GM12865 (cell line): ENCODE data around the gene PPP1R1B.

Source experiments
- DNase-seq: peaks from one replicate; pipeline ENCODE4 v3.0.0; 2010; ENCODE audit warnings: low read depth
- H3K4me3 ChIP-seq: 2 replicates; pipeline ENCODE4 v1.5.1; 2011; ENCODE audit warnings: mild to moderate bottlenecking, low read depth, low read length, control low read depth
- TF ChIP-seq, protein P1 (sequence below): IDR thresholded peaks from 2 replicates; pipeline ENCODE4 v1.5.1; 2011; ENCODE audit warnings: low read length, control low read depth, low read depth, inconsistent platforms; ENCODE audit not compliant: insufficient read depth; ENCODE audit errors: missing control alignments

PPP1R1B gene

DNA sequence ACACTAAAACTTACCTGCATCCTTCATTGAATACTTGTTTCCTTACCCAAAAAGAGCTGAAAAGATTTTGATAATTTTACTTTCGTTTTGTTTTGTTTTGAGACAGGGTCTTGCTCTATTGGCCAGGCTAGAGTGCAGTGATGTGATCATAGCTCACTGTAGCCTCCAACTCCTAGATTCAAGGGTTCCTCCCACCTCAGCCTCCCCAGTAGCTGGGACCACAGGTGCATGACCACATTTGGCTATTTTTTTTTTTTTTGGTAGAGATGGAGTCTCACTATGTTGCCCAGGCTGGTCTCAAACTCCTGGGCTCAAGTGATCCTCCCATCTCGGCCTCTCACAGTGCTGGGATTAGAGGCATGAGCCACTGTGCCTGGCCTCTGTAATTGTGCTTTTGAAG lies 28.4 kb downstream of the PPP1R1B start:
- DNase-seq, result no peak
- TF ChIP-seq, protein P1, sequence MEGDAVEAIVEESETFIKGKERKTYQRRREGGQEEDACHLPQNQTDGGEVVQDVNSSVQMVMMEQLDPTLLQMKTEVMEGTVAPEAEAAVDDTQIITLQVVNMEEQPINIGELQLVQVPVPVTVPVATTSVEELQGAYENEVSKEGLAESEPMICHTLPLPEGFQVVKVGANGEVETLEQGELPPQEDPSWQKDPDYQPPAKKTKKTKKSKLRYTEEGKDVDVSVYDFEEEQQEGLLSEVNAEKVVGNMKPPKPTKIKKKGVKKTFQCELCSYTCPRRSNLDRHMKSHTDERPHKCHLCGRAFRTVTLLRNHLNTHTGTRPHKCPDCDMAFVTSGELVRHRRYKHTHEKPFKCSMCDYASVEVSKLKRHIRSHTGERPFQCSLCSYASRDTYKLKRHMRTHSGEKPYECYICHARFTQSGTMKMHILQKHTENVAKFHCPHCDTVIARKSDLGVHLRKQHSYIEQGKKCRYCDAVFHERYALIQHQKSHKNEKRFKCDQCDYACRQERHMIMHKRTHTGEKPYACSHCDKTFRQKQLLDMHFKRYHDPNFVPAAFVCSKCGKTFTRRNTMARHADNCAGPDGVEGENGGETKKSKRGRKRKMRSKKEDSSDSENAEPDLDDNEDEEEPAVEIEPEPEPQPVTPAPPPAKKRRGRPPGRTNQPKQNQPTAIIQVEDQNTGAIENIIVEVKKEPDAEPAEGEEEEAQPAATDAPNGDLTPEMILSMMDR, result no peak
- H3K4me3 ChIP-seq, result no peak overlapping the region

DNA sequence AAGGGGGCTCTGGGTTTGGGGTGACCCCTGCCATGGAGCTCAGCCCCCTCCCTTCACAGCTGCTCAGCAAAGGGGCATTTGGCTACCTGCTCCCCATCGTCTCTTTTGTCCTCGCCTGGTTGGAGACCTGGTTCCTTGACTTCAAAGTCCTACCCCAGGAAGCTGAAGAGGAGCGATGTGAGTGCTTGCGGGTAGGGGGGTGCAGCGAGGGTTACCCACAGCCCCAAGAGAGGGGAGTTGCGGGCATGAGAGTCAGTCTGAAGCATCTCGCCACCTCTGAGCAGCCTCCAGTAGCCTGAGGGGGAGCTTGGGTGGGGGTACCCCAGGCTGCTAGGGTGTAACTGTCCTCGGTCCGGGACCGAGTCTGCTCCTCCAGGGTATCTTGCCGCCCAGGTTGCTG lies 31.6 kb downstream of the PPP1R1B start:
- no peak for DNase-seq
- TF ChIP-seq, protein P1, result no peak
- no peak overlapping the region for H3K4me3 ChIP-seq

DNA sequence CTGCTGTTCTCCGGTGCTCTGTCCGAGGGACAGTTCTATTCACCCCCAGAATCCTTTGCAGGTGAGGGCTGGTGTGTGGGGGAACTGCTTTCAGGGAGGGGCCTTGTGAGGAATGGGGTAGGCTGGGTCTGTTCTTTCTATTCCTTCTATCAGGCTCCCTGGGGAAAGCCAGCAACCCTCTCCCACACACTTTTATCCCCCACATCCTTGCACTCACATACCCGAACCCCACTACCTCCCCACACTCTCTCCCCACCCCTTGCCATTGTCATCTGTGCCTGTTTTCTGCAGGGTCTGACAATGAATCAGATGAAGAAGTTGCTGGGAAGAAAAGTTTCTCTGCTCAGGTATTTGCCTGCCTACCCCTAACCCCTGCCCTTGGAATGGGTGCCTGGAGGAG lies 32.0 kb downstream of the PPP1R1B start:
- H3K4me3 ChIP-seq, result no peak overlapping the region
- TF ChIP-seq, protein P1, result no peak
- no peak for DNase-seq

DNA sequence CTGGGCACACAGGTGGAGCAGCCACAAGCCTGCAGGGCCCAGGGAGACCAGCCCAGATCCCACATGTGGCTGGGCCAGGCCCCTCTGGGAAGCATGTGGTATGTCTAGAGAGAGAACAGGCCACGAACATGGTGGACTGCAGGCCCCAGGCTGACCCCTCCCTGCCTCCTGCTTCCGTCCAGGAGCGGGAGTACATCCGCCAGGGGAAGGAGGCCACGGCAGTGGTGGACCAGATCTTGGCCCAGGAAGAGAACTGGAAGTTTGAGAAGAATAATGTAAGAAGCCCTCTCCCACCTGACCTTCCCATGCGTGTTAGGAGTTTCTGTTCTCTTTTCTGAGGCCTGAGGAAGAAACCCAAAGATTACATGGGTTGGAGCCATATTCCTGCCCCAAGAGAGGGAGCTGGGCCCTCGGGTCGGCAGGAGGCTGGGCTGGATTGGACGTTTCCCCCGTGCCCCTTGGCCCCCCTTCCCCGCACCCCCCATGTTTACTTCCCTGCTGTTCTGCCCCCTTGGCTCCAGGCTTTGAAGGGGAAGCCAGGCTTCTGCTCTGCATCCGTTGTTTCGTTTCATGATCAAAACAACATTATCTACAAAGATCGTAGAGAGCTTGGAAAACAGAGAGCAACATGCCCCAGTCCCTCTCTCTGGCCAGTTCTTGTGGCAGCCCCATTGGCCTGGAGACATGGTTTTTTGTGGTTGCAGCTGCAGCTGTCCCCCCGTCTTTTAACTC lies 32.7 kb downstream of the PPP1R1B start:
- no peak overlapping the region for H3K4me3 ChIP-seq
- no peak for DNase-seq
- TF ChIP-seq, protein P1, result no peak

DNA sequence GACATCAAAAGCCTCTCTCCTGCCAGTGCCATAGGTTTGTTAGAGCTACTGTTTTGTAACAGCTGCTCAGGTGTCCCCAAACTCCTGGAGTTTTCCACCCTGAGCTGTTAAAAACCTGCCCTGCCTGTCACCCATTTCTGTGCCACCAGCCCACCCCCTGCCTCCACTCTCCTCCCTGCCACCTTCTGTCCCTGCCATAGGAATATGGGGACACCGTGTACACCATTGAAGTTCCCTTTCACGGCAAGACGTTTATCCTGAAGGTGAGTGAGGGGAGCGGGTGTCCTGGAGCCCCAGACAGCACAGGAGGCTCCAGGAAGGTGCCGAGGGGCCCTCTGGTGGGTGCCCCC lies 33.2 kb downstream of the PPP1R1B start:
- TF ChIP-seq, protein P1, result no peak
- DNase-seq, result no peak
- H3K4me3 ChIP-seq, result no peak overlapping the region

DNA sequence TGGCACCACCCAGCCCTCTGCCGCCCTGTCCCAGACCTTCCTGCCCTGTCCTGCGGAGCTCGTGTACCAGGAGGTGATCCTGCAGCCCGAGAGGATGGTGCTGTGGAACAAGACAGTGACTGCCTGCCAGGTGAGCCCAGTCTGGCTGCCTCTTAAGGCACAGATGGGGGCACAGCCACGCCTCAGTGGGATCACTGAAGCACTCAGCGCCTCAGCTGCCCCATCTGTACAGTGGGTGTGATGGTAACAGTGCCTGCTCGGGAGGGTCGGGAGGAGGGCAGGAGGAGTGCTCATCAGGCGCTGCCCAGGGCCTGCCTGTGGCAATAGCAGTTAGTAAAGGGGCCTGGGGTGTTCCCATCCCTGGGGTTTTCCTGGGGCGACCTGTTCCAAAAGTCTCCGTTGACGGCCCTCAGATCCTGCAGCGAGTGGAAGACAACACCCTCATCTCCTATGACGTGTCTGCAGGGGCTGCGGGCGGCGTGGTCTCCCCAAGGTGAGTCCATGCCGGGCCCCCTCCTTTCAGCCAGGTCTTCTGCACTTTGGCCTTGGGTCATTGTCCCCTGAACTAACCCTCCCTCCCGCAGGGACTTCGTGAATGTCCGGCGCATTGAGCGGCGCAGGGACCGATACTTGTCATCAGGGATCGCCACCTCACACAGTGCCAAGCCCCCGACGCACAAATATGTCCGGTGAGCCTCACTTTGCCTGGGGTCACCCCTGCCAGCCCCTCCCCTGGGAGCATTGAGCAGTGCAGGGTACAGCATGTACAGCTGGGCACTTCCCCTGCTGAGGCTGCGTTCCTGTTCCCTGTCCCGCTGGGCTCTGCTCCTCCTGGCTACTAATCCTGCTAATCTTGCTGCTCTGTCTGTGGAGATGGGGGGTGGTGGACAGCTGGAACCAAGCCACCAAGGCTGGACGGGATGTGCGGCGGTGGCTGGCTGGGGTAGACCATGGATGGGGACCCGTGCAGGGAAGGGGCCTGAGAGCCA lies 33.9 kb downstream of the PPP1R1B start:
- DNase-seq, result no peak
- TF ChIP-seq, protein P1, result no peak
- H3K4me3 ChIP-seq, result no peak overlapping the region
